H1 (cell line): ENCODE measurements around the gene BCL11A. TPM values are rescaled to one million over a fixed set of nuclear protein-coding genes. Genes with fewer than 3 reads are reported as not detected.

Experiments used
- POLR2AphosphoS5 ChIP-seq: IDR thresholded peaks from 2 replicates; pipeline ENCODE4 v1.6.1; 2011; ENCODE audit warnings: low read depth, low read length
- polyA plus RNA-seq, 7 experiments: library from polyadenylated mRNA; depleted of rRNA in 3 of 7; stranded (reverse) in 5 of 7; unstranded in 2 of 7; fragments of >200 nt in 5 of 7; fragments of 200-250 nt in 2 of 7; gene quantifications; 1 replicate in 5 of 7; 2 replicates in 1 of 7; 4 replicates in 1 of 7; pipeline versions ENCODE4 v1.2.1 to v1.2.3, GENCODE V29; 2011 to 2013; ENCODE audit warnings: missing spikeins in 2 of 7, mixed read lengths in 2 of 7
- total RNA-seq: library from RNA; stranded (reverse); fragmentation: NEBNext Ultra II Directional; extraction: Animal tissue kit (Norgen Biotek cat#: 25700); gene quantifications from 2 replicates; pipeline ENCODE4 v1.2.1, GENCODE V29; 2021

The BCL11A gene
- total and polyA plus RNA-seq, 2 of the 8 experiments (the other 6 are each of a cell fraction or from before 2014, with no cell fraction given): 11.9 to 59.3 TPM

DNA sequence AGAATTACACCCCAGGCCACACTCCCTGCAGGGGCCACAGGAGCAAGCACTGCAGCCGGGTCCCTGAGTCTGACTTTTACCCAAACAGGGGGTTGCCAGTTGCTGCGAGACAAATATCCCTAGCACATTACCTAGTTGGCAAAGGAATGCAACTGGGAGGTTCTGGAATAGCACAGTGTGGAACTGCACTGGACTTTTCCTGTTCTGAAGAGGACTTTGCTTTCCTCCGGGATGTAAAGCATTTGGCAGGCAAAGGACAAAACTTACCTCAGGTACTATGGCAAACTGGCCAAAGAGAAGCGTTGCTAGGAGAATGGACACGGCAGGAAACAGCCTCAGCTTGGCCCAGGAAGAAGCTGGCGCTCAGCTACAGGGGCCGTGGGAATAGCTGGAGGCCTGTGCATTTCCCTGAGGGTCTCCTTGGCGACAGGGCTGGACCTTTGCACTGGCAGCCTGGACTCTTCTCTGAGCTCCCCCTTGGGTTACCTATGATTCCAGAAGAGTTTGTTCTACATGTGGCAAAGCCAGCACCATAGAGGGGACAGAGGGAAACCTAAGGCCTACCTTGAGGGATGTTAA, 45.0 kb downstream of the BCL11A start (continued):
- TF ChIP-seq POLR2AphosphoS5: no peak
- TF ChIP-seq, all 59 proteins: peak for 0
